NCI-H128 (cell line): Measurements from ENCODE around the gene TAPBP.
"Not testable (repeated sequence)": the region's sequence is repeated elsewhere in the genome, so short reads cannot be mapped to it uniquely, and the experiment has no call there.

ENCODE experiments used
- DNase-seq: peaks from one replicate; lab custom pipeline; 2025; ENCODE audit not compliant: unreplicated experiment; lab: John Stamatoyannopoulos, UW

Gene TAPBP

GRCh38 chr6:33313709-33314514 is at the start of gene TAPBP:
Gene TAPBP (minus strand): TSS chr6:33314078. CDS start chr6:33314041, 37 bp downstream.
- DNase-seq, result peak; percentile 19

- not testable (repeated sequence) for DNase-seq
Observed at GRCh38 chr6:33363486-33363885, 49.6 kb upstream of the TAPBP start.

DNA sequence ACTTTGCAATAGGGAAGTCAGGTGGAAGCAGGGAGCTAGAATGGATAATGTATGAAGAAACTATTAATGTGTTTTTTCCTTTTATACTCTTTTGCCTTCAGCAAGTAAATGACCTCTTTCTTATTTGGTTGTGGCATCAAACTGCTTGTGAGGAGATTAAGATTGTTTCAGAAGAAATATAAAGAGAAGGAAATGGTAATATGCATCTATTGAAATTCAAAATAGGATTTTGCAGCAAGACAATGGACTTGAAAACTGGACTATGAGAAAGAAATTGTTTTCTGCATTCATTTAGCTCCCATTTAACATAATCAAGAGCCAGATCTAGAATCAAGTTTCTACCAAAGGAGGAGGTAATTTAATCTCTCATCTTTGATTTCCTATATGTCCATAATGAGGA is 45.5 kb upstream of the TAPBP start:
- DNase-seq, result no peak

- not testable (repeated sequence) for DNase-seq
Observed at GRCh38 chr6:33357160-33357871, 43.4 kb upstream of the TAPBP start.

DNA sequence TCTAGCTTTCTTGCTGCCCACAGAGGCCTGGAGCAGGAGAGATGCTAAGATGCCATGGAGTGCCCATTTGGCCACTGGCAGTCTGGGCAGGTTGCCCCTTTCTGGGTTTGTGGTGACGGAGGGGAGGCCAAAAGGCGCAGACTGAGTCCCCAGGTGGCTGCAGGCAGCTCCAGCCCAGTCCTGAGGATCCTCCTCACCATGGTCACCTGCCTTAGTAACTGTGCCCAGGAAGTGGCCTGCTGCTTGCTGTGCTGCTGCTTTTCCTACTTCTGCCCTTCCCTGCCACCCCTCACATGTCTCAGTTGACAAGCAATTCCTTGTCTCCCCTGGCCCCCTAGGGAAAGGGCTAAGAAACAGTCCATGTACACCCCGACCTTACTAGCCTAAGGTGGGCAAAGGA is 42.4 kb upstream of the TAPBP start:
- DNase-seq, result no peak

DNA sequence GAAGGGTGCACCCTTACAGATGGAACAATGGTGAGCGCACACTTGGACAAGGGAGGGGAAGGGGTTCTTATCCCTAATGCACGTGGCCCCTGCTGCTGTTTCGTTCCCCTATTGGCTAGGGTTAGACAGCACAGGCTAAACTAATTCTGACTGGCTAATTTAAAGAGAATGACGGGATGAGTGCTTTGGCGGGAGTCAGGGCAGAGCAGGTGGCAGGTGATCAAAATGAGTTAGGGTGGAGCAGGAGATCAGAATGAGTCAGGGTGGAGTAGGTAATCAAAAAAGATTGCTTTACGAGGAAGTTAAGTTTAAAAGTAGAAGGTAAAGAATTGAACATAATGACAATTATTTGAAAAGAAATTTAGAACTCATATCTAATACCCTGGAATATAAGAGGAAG is 42.0 kb upstream of the TAPBP start:
- DNase-seq, result not testable (repeated sequence)

GRCh38 chr6:33347816-33348215 is 33.9 kb upstream of the TAPBP start:
- no peak for DNase-seq

DNA sequence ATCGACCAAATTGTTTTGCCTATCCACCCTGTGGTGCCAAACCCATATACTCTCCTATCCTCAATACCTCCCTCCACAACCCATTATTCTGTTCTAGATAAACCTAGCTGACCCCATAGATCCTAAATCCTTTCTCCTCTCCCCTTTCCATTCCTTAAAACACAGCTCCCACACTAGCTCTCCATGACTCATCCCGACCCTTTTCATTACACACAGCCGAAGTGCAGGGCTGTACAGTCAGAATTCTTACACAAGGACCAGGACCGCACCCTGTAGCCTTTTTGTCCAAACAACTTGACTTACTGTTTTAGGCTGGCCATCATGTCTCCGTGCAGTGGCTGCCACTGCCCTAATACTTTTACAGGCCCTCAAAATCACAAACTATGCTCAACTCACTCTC is 33.1 kb upstream of the TAPBP start:
- not testable (repeated sequence) for DNase-seq

GRCh38 chr6:33344701-33345697 is 31.1 kb upstream of the TAPBP start:
- DNase-seq, result peak; percentile 55

GRCh38 chr6:33343953-33344611 is 30.2 kb upstream of the TAPBP start:
- no peak for DNase-seq

GRCh38 chr6:33343606-33343952 is 29.7 kb upstream of the TAPBP start:
- DNase-seq, result not testable (repeated sequence)

GRCh38 chr6:33339193-33339592 is 25.3 kb upstream of the TAPBP start:
- DNase-seq, result no peak

DNA sequence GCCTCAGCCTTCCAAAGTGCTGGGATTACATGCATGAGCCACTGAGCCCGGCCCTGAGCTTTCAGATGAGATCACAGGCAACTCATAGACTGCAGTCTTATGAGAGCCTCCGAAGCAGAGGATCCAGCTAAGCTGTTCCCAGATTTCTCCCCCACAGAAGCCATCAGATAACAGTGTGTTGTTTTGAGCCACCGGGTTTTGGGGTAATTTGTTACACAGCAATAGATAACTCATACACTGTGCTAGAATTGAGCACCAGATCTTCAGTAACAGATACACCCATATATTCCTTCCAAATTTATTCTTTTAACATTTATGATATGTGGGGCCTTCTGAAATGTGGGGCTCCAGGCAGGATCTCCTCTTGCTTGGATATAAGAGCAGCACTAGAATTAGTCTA is 22.6 kb upstream of the TAPBP start:
- DNase-seq, result no peak

DNA sequence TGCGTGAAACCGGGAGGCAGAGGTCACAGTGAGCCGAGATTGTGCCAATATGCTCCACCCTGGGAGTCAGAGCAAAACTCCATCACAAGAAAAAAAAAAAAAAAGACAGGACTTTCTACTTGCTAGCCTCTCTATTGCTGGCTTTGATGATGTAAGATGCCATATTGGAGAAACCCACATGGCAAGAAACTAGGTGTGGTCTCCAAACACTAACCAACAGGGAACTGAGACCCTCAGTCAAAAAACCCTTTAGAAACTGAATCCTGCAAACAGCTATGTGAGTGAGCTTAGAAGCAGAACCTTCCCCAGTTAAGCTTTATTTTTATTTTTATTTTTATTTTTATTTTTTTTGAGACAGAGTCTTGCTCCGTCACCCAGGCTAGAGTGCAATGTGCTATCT is 22.0 kb upstream of the TAPBP start:
- DNase-seq, result no peak

DNA sequence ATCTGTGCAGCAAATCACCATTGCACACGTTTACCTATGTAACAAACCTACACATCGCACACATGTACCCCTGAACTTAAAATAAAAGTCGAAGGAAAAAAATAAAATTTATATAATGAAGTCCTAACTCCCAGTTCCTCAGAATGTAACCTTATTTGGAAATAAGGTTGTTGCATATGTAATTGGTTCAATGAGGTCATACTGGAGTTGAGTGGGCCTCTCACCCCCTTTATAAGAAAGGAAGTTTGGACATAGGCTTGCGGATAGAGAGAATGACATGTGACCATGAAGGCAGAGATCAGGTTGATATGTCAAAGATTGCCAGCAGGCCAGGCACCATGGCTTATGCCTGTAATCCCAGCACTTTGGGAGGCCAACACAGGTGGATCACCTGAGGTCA is 19.8 kb upstream of the TAPBP start:
- DNase-seq, result no peak

- DNase-seq, result no peak
Observed at GRCh38 chr6:33330736-33331135, 16.9 kb upstream of the TAPBP start.

- no peak for DNase-seq
Observed at GRCh38 chr6:33329058-33329457, 15.2 kb upstream of the TAPBP start.

- DNase-seq, result no peak
Observed at GRCh38 chr6:33324125-33324524, 10.2 kb upstream of the TAPBP start.

- no peak for DNase-seq
Observed at GRCh38 chr6:33323623-33323948, 9.7 kb upstream of the TAPBP start.

DNA sequence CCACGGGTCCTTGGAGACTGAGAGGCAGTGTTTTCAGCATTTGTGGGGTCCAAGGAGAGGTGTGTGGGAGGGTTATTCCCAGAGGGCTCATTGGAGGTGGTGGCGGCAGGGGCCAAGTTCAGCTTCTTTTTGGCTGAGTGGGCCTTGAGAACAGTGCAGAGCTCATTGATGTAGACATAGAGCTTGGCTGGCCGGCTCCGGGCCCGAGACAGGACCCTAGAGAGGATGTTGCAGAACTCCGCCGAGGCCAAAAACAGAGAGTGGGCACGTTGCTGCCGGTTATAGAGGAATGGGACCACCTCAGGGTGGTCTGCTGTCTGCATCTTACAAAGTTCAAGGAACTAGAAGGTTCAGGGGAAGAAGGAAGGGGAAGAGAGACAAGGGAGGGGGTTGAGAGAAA is 7.3 kb upstream of the TAPBP start:
- no peak for DNase-seq
